ENCODE data around the gene CRTC3.

The CRTC3 gene

GRCh38 chr15:90579213-90579612 is 49.5 kb downstream of the CRTC3 start:
- Histone ChIP-seq H2AFZ (ENCODE audit: low read length) (no peak overlapping the region), H4K91ac (ENCODE audit: low read depth, low read length, poor library complexity) (no peak overlapping the region), H3K27ac (replicated peaks; ENCODE audit: low read length) (no peak overlapping the region), H3K4me2 (ENCODE audit: insufficient read depth, low read length, poor library complexity, severe bottlenecking) (no peak overlapping the region), H3K36me3 (replicated peaks in 1 of 2; ENCODE audit: control insufficient read depth in 2 of 2, insufficient read depth in 2 of 2, low read length in 2 of 2) (no peaks in the 10 kb centered on the region), H3K4me3 (ENCODE audit: low read length in 2 of 2) (no peak overlapping the region), H2AK5ac (ENCODE audit: low read depth, low read length) (no peak overlapping the region), H3K4ac (ENCODE audit: low read length) (no peak overlapping the region), H3K9me3 (replicated peaks in 1 of 2; ENCODE audit: control insufficient read depth in 2 of 2, insufficient read depth in 1 of 2, low read depth in 1 of 2, low read length in 2 of 2) (no peaks in the 10 kb centered on the region), H4K8ac (ENCODE audit: low read depth, low read length) (no peak overlapping the region), H3K27me3 (ENCODE audit: control insufficient read depth in 3 of 3, insufficient read depth in 3 of 3, low read depth in 1 of 3, low read length in 3 of 3) (no peaks in the 10 kb centered on the region), H3K4me1 (ENCODE audit: control insufficient read depth in 2 of 2, insufficient read depth in 1 of 2, low read depth in 1 of 2, low read length in 2 of 2) (peaks cover 5% of the 10 kb centered on the region in 2 donors), H3K18ac (ENCODE audit: low read length) (no peak overlapping the region), H3K79me1 (ENCODE audit: low read depth, low read length) (no peaks in the 10 kb centered on the region), H3K9ac (ENCODE audit: low read depth, low read length, poor library complexity) (no peak overlapping the region), H2BK15ac (ENCODE audit: low read length) (no peak overlapping the region), H3K23ac (ENCODE audit: low read depth, low read length, poor library complexity) (no peak overlapping the region), H2BK5ac (ENCODE audit: low read length) (no peak overlapping the region), H3K14ac (ENCODE audit: low read length) (no peak overlapping the region), H2BK12ac (ENCODE audit: low read length) (no peak overlapping the region), H2BK120ac (ENCODE audit: low read depth, low read length) (no peak overlapping the region)
- no CpG with 5 or more reads among the region's 3 CpGs for WGBS, 2 donors (ENCODE audit: extremely low coverage in 2 of 2, insufficient read length in 2 of 2, insufficient replicate concordance in 1 of 2)
- no peak for DNase-seq (ENCODE audit: low spot score)

- Histone ChIP-seq H3K27ac (replicated peaks; ENCODE audit: low read length) (no peak overlapping the region), H3K4me3 (ENCODE audit: low read length in 2 of 2) (no peak overlapping the region), H3K23ac (ENCODE audit: low read depth, low read length, poor library complexity) (no peak overlapping the region), H4K8ac (ENCODE audit: low read depth, low read length) (no peak overlapping the region), H3K18ac (ENCODE audit: low read length) (no peak overlapping the region), H2AFZ (ENCODE audit: low read length) (no peak overlapping the region), H4K91ac (ENCODE audit: low read depth, low read length, poor library complexity) (no peak overlapping the region), H3K79me1 (ENCODE audit: low read depth, low read length) (no peaks in the 10 kb centered on the region), H2BK15ac (ENCODE audit: low read length) (no peak overlapping the region), H2BK120ac (ENCODE audit: low read depth, low read length) (no peak overlapping the region), H3K27me3 (ENCODE audit: control insufficient read depth in 3 of 3, insufficient read depth in 3 of 3, low read depth in 1 of 3, low read length in 3 of 3) (no peaks in the 10 kb centered on the region), H3K14ac (ENCODE audit: low read length) (no peak overlapping the region), H3K4ac (ENCODE audit: low read length) (no peak overlapping the region), H3K9me3 (replicated peaks in 1 of 2; ENCODE audit: control insufficient read depth in 2 of 2, insufficient read depth in 1 of 2, low read depth in 1 of 2, low read length in 2 of 2) (no peaks in the 10 kb centered on the region), H3K36me3 (replicated peaks in 1 of 2; ENCODE audit: control insufficient read depth in 2 of 2, insufficient read depth in 2 of 2, low read length in 2 of 2) (no peaks in the 10 kb centered on the region), H2BK5ac (ENCODE audit: low read length) (no peak overlapping the region), H3K4me2 (ENCODE audit: insufficient read depth, low read length, poor library complexity, severe bottlenecking) (no peak overlapping the region), H2BK12ac (ENCODE audit: low read length) (no peak overlapping the region), H3K9ac (ENCODE audit: low read depth, low read length, poor library complexity) (no peak overlapping the region), H2AK5ac (ENCODE audit: low read depth, low read length) (no peak overlapping the region), H3K4me1 (ENCODE audit: control insufficient read depth in 2 of 2, insufficient read depth in 1 of 2, low read depth in 1 of 2, low read length in 2 of 2) (peaks cover 5% of the 10 kb centered on the region in 2 donors)
- no CpG with 5 or more reads among the region's 5 CpGs for WGBS, 2 donors (ENCODE audit: extremely low coverage in 2 of 2, insufficient read length in 2 of 2, insufficient replicate concordance in 1 of 2)
- no peak for DNase-seq (ENCODE audit: low spot score)
Measured at GRCh38 chr15:90580099-90580498, 50.4 kb downstream of the CRTC3 start.

- Histone ChIP-seq H2BK12ac (ENCODE audit: low read length) (no peak overlapping the region), H3K23ac (ENCODE audit: low read depth, low read length, poor library complexity) (no peak overlapping the region), H3K4ac (ENCODE audit: low read length) (no peak overlapping the region), H3K14ac (ENCODE audit: low read length) (no peak overlapping the region), H3K27ac (replicated peaks; ENCODE audit: low read length) (no peak overlapping the region), H3K9ac (ENCODE audit: low read depth, low read length, poor library complexity) (no peak overlapping the region), H3K18ac (ENCODE audit: low read length) (no peak overlapping the region), H2BK120ac (ENCODE audit: low read depth, low read length) (no peak overlapping the region), H4K91ac (ENCODE audit: low read depth, low read length, poor library complexity) (no peak overlapping the region), H2BK5ac (ENCODE audit: low read length) (no peak overlapping the region), H3K4me1 (ENCODE audit: control insufficient read depth in 2 of 2, insufficient read depth in 1 of 2, low read depth in 1 of 2, low read length in 2 of 2) (peaks cover 5% of the 10 kb centered on the region in 2 donors), H4K8ac (ENCODE audit: low read depth, low read length) (no peak overlapping the region), H2AK5ac (ENCODE audit: low read depth, low read length) (no peak overlapping the region), H3K27me3 (ENCODE audit: control insufficient read depth in 3 of 3, insufficient read depth in 3 of 3, low read depth in 1 of 3, low read length in 3 of 3) (no peaks in the 10 kb centered on the region), H2BK15ac (ENCODE audit: low read length) (no peak overlapping the region), H3K9me3 (replicated peaks in 1 of 2; ENCODE audit: control insufficient read depth in 2 of 2, insufficient read depth in 1 of 2, low read depth in 1 of 2, low read length in 2 of 2) (no peaks in the 10 kb centered on the region), H3K36me3 (replicated peaks in 1 of 2; ENCODE audit: control insufficient read depth in 2 of 2, insufficient read depth in 2 of 2, low read length in 2 of 2) (no peaks in the 10 kb centered on the region), H3K4me3 (ENCODE audit: low read length in 2 of 2) (no peak overlapping the region), H3K79me1 (ENCODE audit: low read depth, low read length) (no peaks in the 10 kb centered on the region), H3K4me2 (ENCODE audit: insufficient read depth, low read length, poor library complexity, severe bottlenecking) (no peak overlapping the region), H2AFZ (ENCODE audit: low read length) (no peak overlapping the region)
- no CpG with 5 or more reads among the region's 7 CpGs for WGBS, 2 donors (ENCODE audit: extremely low coverage in 2 of 2, insufficient read length in 2 of 2, insufficient replicate concordance in 1 of 2)
- DNase-seq (ENCODE audit: low spot score): no peak
Measured at GRCh38 chr15:90580541-90580940, 50.8 kb downstream of the CRTC3 start.

GRCh38 chr15:90580946-90581345 is 51.2 kb downstream of the CRTC3 start:
- Histone ChIP-seq H3K4me2 (ENCODE audit: insufficient read depth, low read length, poor library complexity, severe bottlenecking) (no peak overlapping the region), H3K79me1 (ENCODE audit: low read depth, low read length) (no peaks in the 10 kb centered on the region), H3K9me3 (replicated peaks in 1 of 2; ENCODE audit: control insufficient read depth in 2 of 2, insufficient read depth in 1 of 2, low read depth in 1 of 2, low read length in 2 of 2) (no peaks in the 10 kb centered on the region), H3K18ac (ENCODE audit: low read length) (no peak overlapping the region), H3K14ac (ENCODE audit: low read length) (no peak overlapping the region), H2BK120ac (ENCODE audit: low read depth, low read length) (no peak overlapping the region), H2BK12ac (ENCODE audit: low read length) (no peak overlapping the region), H3K23ac (ENCODE audit: low read depth, low read length, poor library complexity) (no peak overlapping the region), H3K27me3 (ENCODE audit: control insufficient read depth in 3 of 3, insufficient read depth in 3 of 3, low read depth in 1 of 3, low read length in 3 of 3) (no peaks in the 10 kb centered on the region), H2AK5ac (ENCODE audit: low read depth, low read length) (no peak overlapping the region), H3K4me3 (ENCODE audit: low read length in 2 of 2) (no peak overlapping the region), H3K4me1 (ENCODE audit: control insufficient read depth in 2 of 2, insufficient read depth in 1 of 2, low read depth in 1 of 2, low read length in 2 of 2) (peaks cover 5% of the 10 kb centered on the region in 2 donors), H2AFZ (ENCODE audit: low read length) (no peak overlapping the region), H4K8ac (ENCODE audit: low read depth, low read length) (no peak overlapping the region), H3K36me3 (replicated peaks in 1 of 2; ENCODE audit: control insufficient read depth in 2 of 2, insufficient read depth in 2 of 2, low read length in 2 of 2) (no peaks in the 10 kb centered on the region), H2BK15ac (ENCODE audit: low read length) (no peak overlapping the region), H3K27ac (replicated peaks; ENCODE audit: low read length) (no peak overlapping the region), H3K4ac (ENCODE audit: low read length) (no peak overlapping the region), H2BK5ac (ENCODE audit: low read length) (no peak overlapping the region), H3K9ac (ENCODE audit: low read depth, low read length, poor library complexity) (no peak overlapping the region), H4K91ac (ENCODE audit: low read depth, low read length, poor library complexity) (no peak overlapping the region)
- DNase-seq (ENCODE audit: low spot score): no peak
- WGBS, 2 donors (ENCODE audit: extremely low coverage in 2 of 2, insufficient read length in 2 of 2, insufficient replicate concordance in 1 of 2): no CpG with 5 or more reads among the region's 3 CpGs
